GM12892 (cell line): ENCODE measurements around the gene WDFY2.
A peak's percentile ranks its signal among the peaks of the same experiment; 100 is the strongest.
"Not testable (repeated sequence)": the region's sequence is repeated elsewhere in the genome, so short reads cannot be mapped to it uniquely, and the experiment has no call there.

ENCODE experiments used
- DNase-seq: peaks from one replicate; pipeline ENCODE4 v3.0.0; 2011; ENCODE audit not compliant: insufficient read length
- FAIRE-seq: peaks from 2 replicates; lab custom pipeline; 2011; peaks lifted over from hg19 to GRCh38; lab: Jason Lieb, UNC
- POLR2A ChIP-seq: IDR thresholded peaks from 2 replicates; pipeline ENCODE4 v1.6.1; 2011; ENCODE audit warnings: low read depth, low read length, control low read depth
- POLR2AphosphoS5 ChIP-seq: IDR thresholded peaks from 2 replicates; pipeline ENCODE4 v1.6.1; 2011; ENCODE audit warnings: low read depth, low read length, control low read depth
- TAF1 ChIP-seq: IDR thresholded peaks from 2 replicates; pipeline ENCODE4 v1.6.1; 2011; ENCODE audit warnings: low read depth, mild to moderate bottlenecking, control low read depth, low read length, borderline replicate concordance

Gene WDFY2

GRCh38 chr13:51590971-51591627, 6.8 kb downstream of the WDFY2 start:
- TF ChIP-seq TAF1 = no peak
- FAIRE-seq = no peak
- DNase-seq = no peak

GRCh38 chr13:51591938-51592337, 7.7 kb downstream of the WDFY2 start:
- DNase-seq, FAIRE-seq: not testable (repeated sequence)

- FAIRE-seq (no peak), DNase-seq (no peak)
- TF ChIP-seq TAF1 = no peak
- no peak for TF ChIP-seq POLR2AphosphoS5
- no peak for TF ChIP-seq POLR2A
Measured at GRCh38 chr13:51594432-51594831, 10.2 kb downstream of the WDFY2 start.

- DNase-seq (no peak), FAIRE-seq (no peak)
- TF ChIP-seq POLR2A = no peak
Measured at GRCh38 chr13:51595416-51595815, 11.2 kb downstream of the WDFY2 start.

- FAIRE-seq = peak; percentile 5
- DNase-seq = no peak
- TF ChIP-seq POLR2AphosphoS5 (no peak), POLR2A (no peak), TAF1 (no peak)
Measured at GRCh38 chr13:51596541-51596940, 12.3 kb downstream of the WDFY2 start.

GRCh38 chr13:51599444-51600176, 15.3 kb downstream of the WDFY2 start:
- no peak for DNase-seq
- no peak for FAIRE-seq
- TF ChIP-seq TAF1 (no peak), POLR2AphosphoS5 (no peak), POLR2A (no peak)

GRCh38 chr13:51600703-51601102, 16.4 kb downstream of the WDFY2 start:
- TF ChIP-seq TAF1 (no peak), POLR2A (no peak), POLR2AphosphoS5 (no peak)
- no peak for DNase-seq
- FAIRE-seq = no peak

GRCh38 chr13:51601601-51602565, 17.6 kb downstream of the WDFY2 start:
- DNase-seq (no peak), FAIRE-seq (no peak)
- TF ChIP-seq POLR2AphosphoS5 (no peak), POLR2A (no peak), TAF1 (no peak)

- TF ChIP-seq POLR2A (no peak), TAF1 (no peak), POLR2AphosphoS5 (no peak)
- DNase-seq (no peak), FAIRE-seq (no peak)
Measured at GRCh38 chr13:51603716-51604115, 19.5 kb downstream of the WDFY2 start.

GRCh38 chr13:51605698-51606097, 21.4 kb downstream of the WDFY2 start:
- no peak for DNase-seq
- FAIRE-seq = no peak

GRCh38 chr13:51607165-51607564, 22.9 kb downstream of the WDFY2 start:
- no peak for TF ChIP-seq POLR2A
- TF ChIP-seq TAF1 = no peak
- TF ChIP-seq POLR2AphosphoS5 = no peak
- DNase-seq (no peak), FAIRE-seq (peak; percentile 14)

More at GRCh38 chr13:51605698-51606097, 21.4 kb downstream of the WDFY2 start:
- TF ChIP-seq POLR2A (no peak), TAF1 (no peak), POLR2AphosphoS5 (no peak)
